CD14-positive monocyte (primary cell): ENCODE results near the gene WNT2. TPM values are rescaled to one million over a fixed set of nuclear protein-coding genes. Genes with fewer than 3 reads are reported as not detected.

Source experiments
- DNase-seq, 3 donors: peaks; one replicate each; pipeline ENCODE4 v3.0.0-alpha.2; 2011 to 2022
- H2AFZ ChIP-seq: 2 replicates; pipeline ENCODE4 v1.6.0; 2012; ENCODE audit warnings: mild to moderate bottlenecking, low read depth, low read length, inconsistent platforms; ENCODE audit not compliant: insufficient read depth, poor library complexity, severe bottlenecking
- H3K27ac ChIP-seq, 2 donors: 1 replicate in 1 of 2; 2 replicates in 1 of 2; pipeline ENCODE4 v1.5.1; 2012 to 2013; ENCODE audit warnings: low read length in 2 of 2, control low read depth in 1 of 2, inconsistent platforms in 1 of 2, low read depth in 1 of 2, mild to moderate bottlenecking in 1 of 2
- H3K27me3 ChIP-seq, 2 donors: one replicate each; pipeline versions ENCODE4 v1.6.0 to v1.6.1; 2011 to 2013; ENCODE audit warnings: low read length in 2 of 2; ENCODE audit not compliant: control insufficient read depth in 2 of 2, insufficient read depth in 2 of 2
- H3K36me3 ChIP-seq, 2 donors: replicated peaks in 1 of 2; 1 replicate in 1 of 2; 2 replicates in 1 of 2; pipeline versions ENCODE4 v1.5.1 to v1.6.1; 2012 to 2013; ENCODE audit warnings: low read length in 2 of 2, control low read depth in 1 of 2, inconsistent platforms in 1 of 2, mild to moderate bottlenecking in 1 of 2; ENCODE audit not compliant: insufficient read depth in 2 of 2, control insufficient read depth in 1 of 2
- H3K4me1 ChIP-seq, 2 donors: 1 replicate in 1 of 2; 2 replicates in 1 of 2; pipeline versions ENCODE4 v1.5.1 to v1.6.1; 2012 to 2013; ENCODE audit warnings: low read length in 2 of 2, control low read depth in 1 of 2, inconsistent platforms in 1 of 2, mild to moderate bottlenecking in 1 of 2, moderate library complexity in 1 of 2; ENCODE audit not compliant: insufficient read depth in 2 of 2, control insufficient read depth in 1 of 2
- H3K4me2 ChIP-seq: replicated peaks from 2 replicates; pipeline ENCODE3; 2012; ENCODE audit warnings: low read length, moderate library complexity, mild to moderate bottlenecking; ENCODE audit not compliant: poor library complexity, severe bottlenecking; ENCODE audit errors: extremely low read depth
- H3K4me3 ChIP-seq, 3 experiments: fragments of 200-600 bp in 1 of 3; sonication (generic) in 1 of 3; replicated peaks in 1 of 3; 1 replicate in 2 of 3; 2 replicates in 1 of 3; pipeline ENCODE4 v1.5.1; 2011 to 2013; ENCODE audit warnings: low read length in 3 of 3, mild to moderate bottlenecking in 3 of 3, control low read depth in 2 of 3, low read depth in 2 of 3, inconsistent platforms in 1 of 3, moderate library complexity in 1 of 3
- H3K79me2 ChIP-seq: 2 replicates; pipeline ENCODE4 v1.6.0; 2012; ENCODE audit warnings: mild to moderate bottlenecking, control low read depth, inconsistent platforms, low read length, moderate library complexity; ENCODE audit not compliant: insufficient read depth
- H3K9ac ChIP-seq: 2 replicates; pipeline ENCODE4 v1.6.0; 2017; ENCODE audit warnings: low read length, mild to moderate bottlenecking; ENCODE audit not compliant: insufficient read depth, poor library complexity, severe bottlenecking
- H3K9me3 ChIP-seq, 2 donors: replicated peaks in 1 of 2; 1 replicate in 1 of 2; 2 replicates in 1 of 2; pipeline versions ENCODE4 v1.5.1 to v1.6.1; 2012 to 2013; ENCODE audit warnings: low read length in 2 of 2, control low read depth in 1 of 2; ENCODE audit not compliant: control insufficient read depth in 1 of 2, insufficient read depth in 1 of 2
- H4K20me1 ChIP-seq: 2 replicates; pipeline ENCODE4 v1.6.0; 2012; ENCODE audit warnings: mild to moderate bottlenecking, low read length, control low read depth, moderate library complexity; ENCODE audit not compliant: insufficient read depth
- H3K27ac Mint-ChIP-seq, 7 donors: one replicate each; pipeline ENCODE4 v1.8.0; 2020; ENCODE audit warnings: mild to moderate bottlenecking in 7 of 7, mixed read lengths in 7 of 7, moderate library complexity in 6 of 7, inconsistent platforms in 2 of 7
- H3K27me3 Mint-ChIP-seq, 3 donors: one replicate each; pipeline ENCODE4 v1.8.0; 2021 to 2022; ENCODE audit warnings: low read depth in 3 of 3, mild to moderate bottlenecking in 3 of 3, mixed read lengths in 3 of 3, moderate library complexity in 3 of 3, inconsistent platforms in 1 of 3
- H3K36me3 Mint-ChIP-seq, 2 donors: one replicate each; pipeline ENCODE4 v1.8.0; 2020; ENCODE audit warnings: mixed read lengths in 2 of 2, inconsistent platforms in 1 of 2, mild to moderate bottlenecking in 1 of 2
- H3K4me1 Mint-ChIP-seq: one replicate; pipeline ENCODE4 v1.8.0; 2020; ENCODE audit warnings: mild to moderate bottlenecking, mixed read lengths
- H3K4me3 Mint-ChIP-seq, 2 donors: one replicate each; pipeline ENCODE4 v1.8.0; 2020; ENCODE audit warnings: mild to moderate bottlenecking in 2 of 2, mixed read lengths in 2 of 2, moderate library complexity in 1 of 2
- H3K9me3 Mint-ChIP-seq, 7 donors: one replicate each; pipeline ENCODE4 v1.8.0; 2020 to 2022; ENCODE audit warnings: mixed read lengths in 7 of 7, mild to moderate bottlenecking in 6 of 7, moderate library complexity in 6 of 7, inconsistent platforms in 2 of 7
- CTCF ChIP-seq: fragments of 200-600 bp; IDR thresholded peaks from one replicate; pipeline ENCODE4 v1.8.0; 2022; ENCODE audit warnings: antibody characterized with exemption, mild to moderate bottlenecking
- WGBS: methylation state at CpG from one replicate; pipeline ENCODE4 v1.1.5; 2013; ENCODE audit warnings: missing lambda C conversion rate; ENCODE audit not compliant: insufficient coverage; 5-methylcytosine and 5-hydroxymethylcytosine counted together
- intact Hi-C, 2 donors: fragments of 100-400 bp; cut with micrococcal nuclease; formaldehyde crosslinking; loops; one replicate each; pipeline versions ENCODE4 v1.15.0 to v1.15.1; 2023
- polyA plus RNA-seq, 3 donors: library from polyadenylated mRNA; depleted of rRNA in 1 of 3; unstranded in 2 of 3; stranded (reverse) in 1 of 3; fragments of 300-500 nt in 2 of 3; fragments of >200 nt in 1 of 3; fragmentation: Illumina TruSeq in 2 of 3; gene quantifications; 1 replicate in 2 of 3; 2 replicates in 1 of 3; pipeline ENCODE4 v1.2.3, GENCODE V29; 2012 to 2021

The WNT2 gene
- polyA plus RNA-seq, 3 donors: not detected

- Histone ChIP-seq H3K9me3 (no peaks in the 10 kb centered on the region), H3K27ac (no peak overlapping the region)
Observed at GRCh38 chr7:117285826-117286225, 37.0 kb downstream of the WNT2 start.

GRCh38 chr7:117284692-117285091, 38.2 kb downstream of the WNT2 start:
- no peak for DNase-seq
- Mint-ChIP-seq H3K4me3 (no peak overlapping the region), H3K27ac (no peak overlapping the region), H3K36me3 (no peaks in the 10 kb centered on the region), H3K9me3 (peaks cover 0 to 6% (median 3%) of the 10 kb centered on the region in 7 donors), H3K4me1 (no peaks in the 10 kb centered on the region), H3K27me3 (peaks cover 1 to 4% (median 2%) of the 10 kb centered on the region in 3 donors)
- TF ChIP-seq CTCF: no peak
- no peaks in the 10 kb centered on the region for H3K36me3 ChIP-seq
- H3K9ac ChIP-seq: no peak overlapping the region
- H3K79me2 ChIP-seq: no peaks in the 10 kb centered on the region
- H3K9me3 ChIP-seq: no peaks in the 10 kb centered on the region
- H4K20me1 ChIP-seq: no peaks in the 10 kb centered on the region
- no peak overlapping the region for H2AFZ ChIP-seq
- WGBS: 78% methylated on average over 1 of the region's 5 CpGs
- no peak overlapping the region for H3K4me2 ChIP-seq
- H3K4me1 ChIP-seq: no peaks in the 10 kb centered on the region
- no peak overlapping the region for H3K27ac ChIP-seq
- no peaks in the 10 kb centered on the region for H3K27me3 ChIP-seq
- intact Hi-C loops: no loop called here
- H3K4me3 ChIP-seq: no peak overlapping the region

More at GRCh38 chr7:117285826-117286225, 37.0 kb downstream of the WNT2 start:
- no peak overlapping the region for H3K4me2 ChIP-seq
- no peaks in the 10 kb centered on the region for H3K27me3 ChIP-seq
- no peak overlapping the region for H3K9ac ChIP-seq
- Mint-ChIP-seq H3K27ac (no peak overlapping the region), H3K27me3 (peaks cover 0 to 4% (median 3%) of the 10 kb centered on the region in 3 donors), H3K4me3 (no peak overlapping the region), H3K4me1 (no peaks in the 10 kb centered on the region), H3K9me3 (peaks cover 0 to 6% (median 3%) of the 10 kb centered on the region in 7 donors), H3K36me3 (no peaks in the 10 kb centered on the region)
- no peak overlapping the region for H3K4me3 ChIP-seq
- intact Hi-C loops: no loop called here
- 87% methylated on average over 3 of the region's 5 CpGs for WGBS
- no peak overlapping the region for H2AFZ ChIP-seq
- no peaks in the 10 kb centered on the region for H3K79me2 ChIP-seq
- no peaks in the 10 kb centered on the region for H3K4me1 ChIP-seq
- no peak for TF ChIP-seq CTCF
- DNase-seq: no peak
- no peaks in the 10 kb centered on the region for H3K36me3 ChIP-seq
- H4K20me1 ChIP-seq: no peaks in the 10 kb centered on the region
